ENCODE results near the gene PINLYP.

PINLYP gene

DNA sequence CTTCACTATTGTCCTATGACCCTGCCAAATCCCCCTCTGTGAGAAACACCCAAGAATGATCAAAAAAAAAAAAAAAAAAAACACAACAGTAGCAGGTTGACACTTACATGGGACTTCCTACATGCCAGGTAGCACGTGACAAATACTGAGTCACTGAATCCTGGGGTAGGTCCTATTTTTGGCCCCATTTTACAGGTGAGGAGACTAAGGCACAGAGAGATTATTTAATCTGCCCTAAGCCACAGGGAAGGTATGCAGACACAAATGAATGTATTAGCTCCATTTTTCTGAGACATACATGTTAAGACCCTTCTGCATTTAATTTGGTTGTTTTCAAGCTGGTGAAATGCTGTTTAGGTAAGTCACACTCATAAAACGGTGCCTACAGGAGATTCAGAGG is 26.9 kb upstream of the PINLYP start:
- DNase-seq (ENCODE audit: low read depth in 1 of 2, low spot score in 1 of 2): no peak

DNA sequence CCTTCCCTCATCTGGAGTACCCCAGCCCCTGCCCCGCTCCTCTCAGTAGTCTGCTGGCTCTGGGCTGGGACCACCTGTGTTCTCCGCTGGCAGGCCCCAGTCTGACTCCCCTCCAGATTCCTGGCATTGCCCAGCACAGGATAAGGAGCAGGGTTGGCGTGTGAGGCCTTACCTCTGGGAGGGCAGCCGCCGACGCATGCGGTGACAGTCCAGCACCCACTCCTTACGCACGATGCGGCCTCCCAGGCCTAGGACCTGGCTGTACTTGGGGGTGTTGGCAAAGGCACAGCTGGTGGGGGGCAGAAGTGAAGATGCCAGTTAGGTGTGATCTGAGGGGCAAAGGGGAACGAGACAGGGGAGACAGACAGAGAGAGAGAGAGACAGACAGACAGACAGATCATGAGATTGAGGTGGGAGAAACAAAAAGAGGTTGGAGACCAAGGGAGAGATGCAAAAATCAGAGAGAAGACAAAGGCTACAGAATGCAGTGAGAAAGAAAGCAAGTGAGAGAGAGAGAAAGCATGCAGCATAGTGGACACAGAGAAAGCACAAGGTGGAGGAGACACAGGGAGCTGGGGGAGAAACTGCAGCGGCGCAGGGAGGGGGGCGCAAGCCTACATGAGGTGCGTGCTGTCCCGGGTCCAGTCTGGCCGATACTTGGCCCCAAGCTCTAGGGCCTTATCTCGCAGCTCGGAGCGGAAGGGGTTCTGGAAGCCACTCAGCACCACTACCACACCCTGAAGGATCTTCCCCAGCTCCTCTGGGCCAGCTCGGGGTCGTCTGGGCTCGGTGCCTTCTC is 24.0 kb upstream of the PINLYP start:
- no peak for DNase-seq (ENCODE audit: low read depth in 1 of 2, low spot score in 1 of 2)

DNA sequence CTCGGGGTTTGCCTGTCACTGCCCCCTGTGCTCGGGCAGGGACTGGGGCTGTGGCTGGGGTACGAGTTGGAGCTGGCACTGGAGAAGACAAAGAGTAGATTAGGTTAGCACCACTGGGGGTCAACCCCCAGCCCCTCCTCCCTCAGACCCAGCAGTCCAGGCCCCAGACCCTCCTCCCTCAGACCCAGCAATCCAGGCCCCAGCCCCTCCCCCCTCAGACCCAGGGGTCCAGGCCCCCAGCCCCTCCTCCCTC is 23.5 kb upstream of the PINLYP start:
- no peak for DNase-seq (ENCODE audit: low read depth in 1 of 2, low spot score in 1 of 2)

DNA sequence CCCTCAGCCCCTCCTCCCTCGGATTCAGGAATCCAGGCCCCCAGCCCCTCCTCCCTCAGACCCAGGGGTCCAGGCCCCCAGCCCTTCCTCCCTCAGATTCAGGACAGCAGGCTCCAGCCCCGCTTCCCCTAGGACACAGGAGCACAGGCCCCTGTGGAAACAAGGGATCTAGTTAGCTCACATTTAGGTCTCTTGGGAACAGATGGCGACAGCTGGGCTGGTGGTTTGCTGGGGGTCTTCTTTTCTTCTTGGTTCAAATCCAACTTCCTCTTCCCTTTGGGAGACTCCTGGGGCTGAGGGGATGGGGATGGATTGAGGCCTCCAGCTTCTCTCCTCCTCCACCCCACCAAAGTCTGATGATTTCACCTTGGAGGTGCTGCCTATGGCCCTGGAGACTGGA is 23.0 kb upstream of the PINLYP start:
- DNase-seq (ENCODE audit: low read depth in 1 of 2, low spot score in 1 of 2): no peak

DNA sequence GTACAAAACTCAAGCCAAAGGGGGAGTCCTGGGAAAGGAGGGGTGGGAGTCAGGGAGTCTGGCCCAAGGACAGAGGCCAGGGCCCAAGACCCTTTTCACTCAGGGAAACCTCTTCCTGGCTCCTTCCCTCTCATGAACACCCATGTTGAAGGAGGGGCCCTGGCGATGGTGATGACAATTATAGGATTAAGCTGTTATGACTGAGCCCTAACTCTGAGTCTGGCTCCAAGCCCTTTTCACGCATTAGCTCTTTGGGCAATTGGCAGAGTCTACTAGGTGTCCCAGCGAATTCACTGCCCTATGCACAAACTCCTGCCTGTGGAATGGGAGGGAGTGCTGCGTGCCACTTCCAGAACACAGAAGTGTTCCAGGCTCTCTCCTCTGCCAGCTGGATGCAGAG is 21.9 kb upstream of the PINLYP start:
- DNase-seq (ENCODE audit: low read depth in 1 of 2, low spot score in 1 of 2): no peak

DNA sequence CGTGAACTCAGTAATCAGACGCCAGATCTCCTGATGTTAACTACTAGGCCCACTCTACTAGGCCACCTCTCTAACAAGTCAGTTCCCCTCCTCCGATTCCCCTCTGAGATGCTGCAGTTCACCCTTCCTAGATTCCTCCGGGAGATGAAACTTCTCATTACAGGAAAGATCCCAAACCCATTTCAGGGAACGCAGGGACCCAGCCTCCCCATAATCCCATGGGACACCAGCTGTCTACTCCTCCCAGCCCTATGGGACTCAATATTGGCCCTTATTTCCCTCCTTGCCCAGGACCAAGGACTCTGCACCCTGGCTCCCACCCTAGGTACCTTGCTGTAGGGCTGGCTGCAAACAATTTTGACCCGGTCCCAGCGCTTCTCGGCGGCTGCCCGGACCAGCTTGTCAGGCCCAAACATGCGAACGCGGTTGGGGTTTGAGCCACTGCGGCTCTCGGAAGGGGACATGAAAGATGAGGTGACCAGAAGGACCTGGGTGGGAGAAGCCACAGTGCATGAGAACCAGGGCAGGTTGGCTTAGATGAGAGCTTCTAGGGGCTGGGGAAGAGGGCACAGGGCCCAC is 21.2 kb upstream of the PINLYP start:
- DNase-seq (ENCODE audit: low read depth in 1 of 2, low spot score in 1 of 2): no peak

DNA sequence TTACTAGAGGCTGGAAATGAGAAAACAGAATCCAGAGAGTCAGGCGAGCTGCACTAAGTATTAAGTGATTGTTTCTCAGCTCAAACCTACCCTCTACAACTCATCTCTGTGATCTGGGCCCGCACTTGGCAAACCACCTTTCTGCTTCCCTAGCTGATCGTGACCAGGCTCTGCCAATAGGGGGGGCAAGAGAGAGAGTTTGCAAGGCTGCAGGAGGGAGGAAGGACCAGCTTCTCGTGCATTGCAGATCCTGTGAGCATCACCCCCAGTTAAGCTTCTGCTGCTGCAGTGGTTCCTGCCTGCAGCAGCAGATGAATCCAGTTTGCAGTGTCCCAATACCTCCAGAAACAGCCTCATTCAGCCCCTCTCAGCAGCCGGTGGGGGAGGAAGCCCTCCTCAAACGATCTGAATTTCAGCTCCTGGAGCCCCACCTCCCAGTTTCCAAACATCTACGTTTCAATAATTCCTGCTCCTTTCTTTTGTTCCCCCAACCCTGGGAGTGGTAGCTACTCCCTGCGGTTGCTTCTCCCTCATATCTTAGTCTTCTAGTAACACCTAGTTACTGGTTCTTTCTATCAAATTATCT is 20.3 kb upstream of the PINLYP start:
- DNase-seq (ENCODE audit: low read depth in 1 of 2, low spot score in 1 of 2): peak; percentile 56 to 78

- no peak for DNase-seq (ENCODE audit: low read depth in 1 of 2, low spot score in 1 of 2)
Measured at GRCh38 chr19:43560687-43561086, 14.9 kb upstream of the PINLYP start.

- no peak for DNase-seq (ENCODE audit: low read depth in 1 of 2, low spot score in 1 of 2)
Measured at GRCh38 chr19:43561139-43561970, 14.2 kb upstream of the PINLYP start.

DNA sequence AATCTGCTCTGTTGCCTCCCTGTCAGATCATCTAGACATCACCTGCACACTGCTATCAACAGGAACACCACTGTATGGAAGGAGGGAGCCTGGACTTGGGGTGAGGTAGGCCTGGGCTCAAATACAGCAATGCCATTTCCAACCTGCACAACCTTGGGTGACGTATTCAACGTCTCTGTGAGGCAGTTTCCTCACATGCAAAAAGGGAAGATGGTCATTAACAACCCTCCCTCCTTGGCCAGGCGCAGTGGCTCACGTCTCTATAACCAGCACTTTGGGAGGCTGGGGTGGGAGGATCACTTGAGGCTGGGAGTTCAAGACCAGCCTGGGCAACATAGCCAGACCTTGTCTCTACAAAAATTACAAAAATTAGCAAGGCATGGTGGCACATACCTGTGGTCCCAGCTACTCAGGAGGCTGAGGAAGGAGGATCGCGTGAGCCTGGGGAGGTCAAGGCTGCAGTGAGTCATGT is 13.3 kb upstream of the PINLYP start:
- no peak for DNase-seq (ENCODE audit: low read depth in 1 of 2, low spot score in 1 of 2)

DNA sequence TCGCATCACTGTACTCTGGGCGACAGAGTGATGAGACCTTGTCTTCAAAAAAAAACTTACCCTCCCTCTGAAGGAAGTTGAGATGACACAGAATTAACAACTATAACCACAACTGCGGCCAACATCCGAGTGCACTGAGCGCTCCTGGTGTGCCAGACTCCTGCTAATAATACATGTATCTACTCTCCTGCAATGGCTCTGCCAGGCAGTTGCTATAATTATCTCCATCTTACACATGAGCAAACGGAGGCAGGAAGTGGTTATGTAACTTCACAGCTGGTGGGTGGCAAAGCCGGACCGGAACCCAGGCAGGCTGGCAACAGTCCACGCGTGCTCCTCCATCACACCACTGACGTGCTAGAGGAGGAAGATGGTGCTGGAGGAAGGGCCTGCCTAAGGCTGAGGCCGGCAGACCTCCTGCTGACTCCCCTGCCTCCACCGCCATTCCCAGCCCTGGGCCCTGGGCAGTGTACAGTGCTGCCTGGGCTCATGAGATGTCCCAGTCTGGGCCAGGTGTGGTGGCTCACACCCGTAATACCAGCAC is 12.8 kb upstream of the PINLYP start:
- DNase-seq (ENCODE audit: low read depth in 1 of 2, low spot score in 1 of 2): peak; percentile 21 to 72

DNA sequence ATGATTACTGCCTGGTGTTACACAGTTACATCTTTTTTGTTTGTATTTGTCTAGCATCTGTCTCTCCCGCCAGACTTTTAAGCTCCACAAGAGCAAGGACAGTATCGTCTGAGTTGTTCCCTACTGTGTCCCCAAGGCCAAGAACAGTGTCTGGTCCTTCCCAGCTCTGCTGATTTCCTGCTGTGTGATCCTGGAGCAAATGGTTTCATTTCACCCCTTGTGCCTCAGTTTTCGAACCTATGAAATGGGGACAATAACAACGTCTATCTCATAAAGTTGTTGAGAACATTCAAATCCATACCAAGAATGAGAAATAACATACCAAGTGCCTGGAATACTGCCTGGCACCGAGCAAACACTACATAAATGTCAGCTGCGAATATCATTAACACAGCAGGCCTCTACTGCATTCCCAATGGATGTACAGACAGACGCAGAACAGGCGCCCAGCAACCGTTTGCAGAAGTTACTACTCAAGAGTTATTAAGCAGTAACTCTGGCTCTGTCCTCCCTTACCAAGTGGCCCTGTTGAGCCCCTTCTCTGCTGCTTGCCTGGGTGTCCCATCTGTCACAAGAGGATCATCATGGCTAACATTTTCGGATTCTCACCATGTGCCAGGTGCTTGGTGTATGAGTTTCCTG is 11.7 kb upstream of the PINLYP start:
- no peak for DNase-seq (ENCODE audit: low read depth in 1 of 2, low spot score in 1 of 2)

DNA sequence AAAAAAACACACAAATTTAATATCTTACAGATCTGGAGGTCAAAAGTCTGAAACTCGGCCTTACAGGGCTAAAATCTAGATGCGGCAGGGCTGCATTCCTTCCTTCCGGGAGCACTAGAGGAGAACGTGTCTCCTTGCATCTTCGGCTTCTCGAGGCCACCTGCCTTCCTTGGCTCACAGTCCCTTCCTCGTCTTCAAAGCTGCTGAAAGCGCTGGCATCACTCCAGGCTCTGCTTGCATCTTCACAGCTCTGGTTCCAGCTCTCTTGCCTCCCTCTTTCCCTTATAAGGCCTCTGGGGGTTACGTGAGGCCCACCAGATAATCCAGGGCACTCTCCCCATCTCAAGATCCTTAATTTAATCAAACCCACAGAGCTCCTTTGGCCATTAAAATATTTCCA is 10.8 kb upstream of the PINLYP start:
- no peak for DNase-seq (ENCODE audit: low read depth in 1 of 2, low spot score in 1 of 2)

GRCh38 chr19:43569657-43570056 is 5.9 kb upstream of the PINLYP start:
- no peak for DNase-seq (ENCODE audit: low read depth in 1 of 2, low spot score in 1 of 2)

GRCh38 chr19:43570174-43570791 is 5.3 kb upstream of the PINLYP start:
- no peak for DNase-seq (ENCODE audit: low read depth in 1 of 2, low spot score in 1 of 2)

DNA sequence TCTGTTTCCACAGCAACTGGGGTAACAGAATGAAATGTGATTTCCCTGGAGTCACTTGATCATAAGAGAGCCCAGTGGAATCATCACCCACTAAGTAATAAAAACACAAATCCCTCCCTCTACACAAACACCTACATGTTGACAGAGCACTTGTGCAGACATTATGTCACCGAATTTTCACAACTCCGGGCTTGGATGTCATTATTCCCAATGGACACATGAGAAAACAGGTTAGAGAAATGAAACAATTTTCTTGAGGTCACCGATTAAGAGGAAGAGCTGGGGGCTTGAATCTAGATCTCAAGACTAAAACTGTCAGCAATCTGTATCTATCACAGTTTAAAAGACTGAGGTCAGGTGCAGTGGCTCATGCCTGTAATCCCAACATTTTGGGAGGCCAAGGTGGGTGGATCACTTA is 3.4 kb upstream of the PINLYP start:
- no peak for DNase-seq (ENCODE audit: low read depth in 1 of 2, low spot score in 1 of 2)

DNA sequence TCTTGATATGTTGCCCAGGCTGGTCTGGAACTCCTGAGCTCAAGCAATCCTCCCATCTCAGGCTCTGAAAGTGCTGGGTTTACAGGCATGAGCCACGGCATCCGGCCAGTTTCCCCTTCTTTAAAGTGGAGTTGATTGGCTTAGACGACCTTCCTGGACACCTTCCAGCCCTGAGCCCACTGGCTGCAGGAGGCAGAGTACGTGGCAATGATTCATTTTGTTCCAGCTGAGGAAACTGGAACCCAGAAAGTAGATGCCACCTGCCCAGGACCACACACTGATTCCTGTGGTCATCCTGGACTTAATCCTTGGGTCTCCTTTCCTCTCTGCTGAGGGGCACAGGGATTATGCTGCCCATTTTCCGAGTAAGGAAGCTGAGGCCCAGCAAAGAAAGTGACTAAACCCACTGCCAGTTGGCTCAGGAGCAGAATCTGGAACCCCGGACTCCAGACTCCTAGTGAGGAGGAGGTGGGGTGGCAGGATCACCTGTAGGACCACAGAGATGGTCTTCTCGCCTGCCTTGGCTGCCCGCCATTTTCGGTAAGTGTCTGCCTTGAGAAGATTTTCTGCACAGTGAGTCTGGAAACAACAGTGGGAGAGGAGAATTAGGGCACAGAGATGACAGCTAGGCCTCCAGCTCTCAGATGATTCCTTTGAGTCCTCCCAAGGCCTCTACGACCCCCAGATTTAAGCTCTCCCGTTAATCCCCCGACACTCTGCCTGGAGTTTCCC is 1.0 kb upstream of the PINLYP start:
- DNase-seq (ENCODE audit: low read depth in 1 of 2, low spot score in 1 of 2): no peak

DNA sequence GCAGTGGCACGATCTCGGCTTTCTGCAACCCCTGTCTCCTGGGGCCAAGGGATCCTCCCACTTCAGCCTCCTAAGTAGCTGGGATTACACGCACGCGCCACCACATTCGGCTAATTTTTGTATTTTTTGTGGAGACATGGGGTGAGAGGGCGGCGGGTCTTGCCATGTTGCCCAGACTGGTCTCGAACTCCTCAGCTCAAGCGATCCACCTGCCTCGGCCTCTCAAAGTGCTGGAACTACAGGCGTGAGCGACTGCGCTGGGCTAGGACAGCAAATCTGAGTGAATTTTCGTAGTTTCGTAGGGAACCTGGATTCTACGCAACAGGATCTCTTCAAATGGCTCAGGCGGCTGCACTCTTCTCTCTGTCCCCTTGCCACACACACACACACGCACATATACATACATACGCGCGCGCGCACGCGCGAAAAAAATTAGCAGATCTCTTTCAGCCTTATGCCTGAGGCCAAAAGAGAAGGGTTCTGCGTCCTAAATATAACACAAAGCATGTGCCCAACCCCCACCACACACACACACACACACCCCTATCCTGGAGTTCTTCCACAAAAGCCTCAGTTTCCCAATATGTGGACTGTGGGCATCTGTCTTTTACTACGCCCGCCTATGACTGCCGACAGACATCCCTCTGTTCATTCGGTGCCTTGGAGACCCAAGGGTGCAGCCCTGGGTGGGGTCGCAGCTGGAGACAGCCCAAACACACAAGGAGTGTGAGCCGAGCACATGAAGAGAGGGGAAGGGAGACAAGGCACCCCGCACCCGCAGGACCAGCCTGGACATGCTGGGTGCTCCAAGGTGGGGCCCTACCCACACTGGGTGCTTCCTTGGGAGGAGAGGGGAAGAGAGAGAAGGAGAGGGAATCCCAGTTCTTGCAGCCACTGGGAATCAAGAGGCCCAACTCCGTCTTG is 616 bp downstream of the PINLYP start:
- DNase-seq (ENCODE audit: low read depth in 1 of 2, low spot score in 1 of 2): no peak

GRCh38 chr19:43578787-43579186 is 3.2 kb downstream of the PINLYP start:
- DNase-seq (ENCODE audit: low read depth in 1 of 2, low spot score in 1 of 2): no peak
